ENCODE data around the gene REX1BD.

DNA sequence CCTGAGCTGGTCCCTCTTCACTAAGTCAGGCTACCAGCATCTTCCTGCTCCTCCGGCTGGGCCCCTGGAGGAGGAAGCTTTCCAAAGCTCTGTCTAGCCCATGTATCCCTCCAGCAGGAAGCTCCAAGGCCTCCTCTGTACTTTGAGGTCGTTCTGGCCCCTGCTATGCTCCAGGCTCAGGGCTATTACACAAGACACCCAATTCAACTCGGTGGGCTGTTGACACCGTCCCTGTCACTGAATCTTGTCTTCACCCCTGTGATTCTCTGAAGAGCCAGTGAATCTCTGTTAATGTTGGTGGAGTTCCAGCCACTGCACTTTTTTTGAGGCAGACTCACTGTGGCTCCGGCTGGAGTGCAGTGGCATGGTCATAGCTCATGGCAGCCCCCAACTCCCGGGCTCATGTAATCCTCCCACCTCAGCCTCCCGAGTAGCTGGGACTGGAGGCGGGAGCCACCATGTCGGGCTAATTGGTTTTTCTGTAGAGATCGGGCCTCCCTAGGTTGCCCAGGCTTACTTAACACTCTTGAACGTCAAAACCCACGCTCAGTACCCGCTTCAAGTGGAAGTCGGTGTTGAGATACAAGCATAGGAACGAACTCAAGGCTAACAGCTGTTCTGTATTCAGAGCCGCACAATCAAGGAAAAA lies 512 bp upstream of the REX1BD start:
- TF ChIP-seq, protein P1, sequence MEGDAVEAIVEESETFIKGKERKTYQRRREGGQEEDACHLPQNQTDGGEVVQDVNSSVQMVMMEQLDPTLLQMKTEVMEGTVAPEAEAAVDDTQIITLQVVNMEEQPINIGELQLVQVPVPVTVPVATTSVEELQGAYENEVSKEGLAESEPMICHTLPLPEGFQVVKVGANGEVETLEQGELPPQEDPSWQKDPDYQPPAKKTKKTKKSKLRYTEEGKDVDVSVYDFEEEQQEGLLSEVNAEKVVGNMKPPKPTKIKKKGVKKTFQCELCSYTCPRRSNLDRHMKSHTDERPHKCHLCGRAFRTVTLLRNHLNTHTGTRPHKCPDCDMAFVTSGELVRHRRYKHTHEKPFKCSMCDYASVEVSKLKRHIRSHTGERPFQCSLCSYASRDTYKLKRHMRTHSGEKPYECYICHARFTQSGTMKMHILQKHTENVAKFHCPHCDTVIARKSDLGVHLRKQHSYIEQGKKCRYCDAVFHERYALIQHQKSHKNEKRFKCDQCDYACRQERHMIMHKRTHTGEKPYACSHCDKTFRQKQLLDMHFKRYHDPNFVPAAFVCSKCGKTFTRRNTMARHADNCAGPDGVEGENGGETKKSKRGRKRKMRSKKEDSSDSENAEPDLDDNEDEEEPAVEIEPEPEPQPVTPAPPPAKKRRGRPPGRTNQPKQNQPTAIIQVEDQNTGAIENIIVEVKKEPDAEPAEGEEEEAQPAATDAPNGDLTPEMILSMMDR (conservative IDR thresholded peaks at IDR 0.05; ENCODE audit: low read length), result no peak
- no peak for TF ChIP-seq EZH2phosphoT487 (IDR thresholded peaks at IDR 0.05; ENCODE audit: borderline replicate concordance)
